Neutrophil (primary cell): ENCODE data around the gene CD160.
"Not testable (repeated sequence)": the region's sequence is repeated elsewhere in the genome, so short reads cannot be mapped to it uniquely, and the experiment has no call there.

Experiments
- H3K27ac ChIP-seq: fragments of 200-600 bp; sonication (generic); 2 replicates; pipeline ENCODE4 v1.5.1; 2016; ENCODE audit warnings: mild to moderate bottlenecking, moderate library complexity
- H3K27me3 ChIP-seq: fragments of 200-600 bp; sonication (generic); 2 replicates; pipeline ENCODE4 v1.6.0; 2016; ENCODE audit warnings: mild to moderate bottlenecking
- H3K36me3 ChIP-seq: fragments of 200-600 bp; sonication (generic); 2 replicates; pipeline ENCODE4 v1.5.1; 2017
- H3K4me1 ChIP-seq, 2 experiments: fragments of 200-600 bp in 1 of 2; sonication (generic) in 1 of 2; 1 replicate in 1 of 2; 2 replicates in 1 of 2; pipeline versions ENCODE4 v1.5.1 to v1.6.1; 2013 to 2016; ENCODE audit warnings: low read depth in 1 of 2, low read length in 1 of 2, mild to moderate bottlenecking in 1 of 2, moderate library complexity in 1 of 2; ENCODE audit not compliant: control insufficient read depth in 1 of 2, insufficient read depth in 1 of 2
- H3K4me3 ChIP-seq, 2 experiments: fragments of 200-600 bp in 1 of 2; sonication (generic) in 1 of 2; 1 replicate in 1 of 2; 2 replicates in 1 of 2; pipeline ENCODE4 v1.5.1; 2013 to 2016; ENCODE audit warnings: low read depth in 1 of 2, low read length in 1 of 2, mild to moderate bottlenecking in 1 of 2, moderate library complexity in 1 of 2
- H3K9me3 ChIP-seq: fragments of 200-600 bp; sonication (generic); 2 replicates; pipeline ENCODE4 v1.5.1; 2016
- CTCF ChIP-seq: fragments of 200-600 bp; sonication (generic); IDR thresholded peaks from 2 replicates; pipeline ENCODE4 v1.5.1; 2016; ENCODE audit warnings: antibody characterized with exemption

CD160 gene

GRCh38 chr1:145719230-145720079 is at the start of gene CD160:
Gene CD160 (plus strand): TSS chr1:145719499. CDS start chr1:145728328, 8,829 bp downstream.
- Histone ChIP-seq H3K27me3 (peaks cover 29% of the 10 kb centered on the region), H3K4me1 (peaks cover 6 to 11% of the 10 kb centered on the region in 2 experiments), H3K4me3 (no peak within 1 kb of the TSS), H3K9me3 (no peaks in the 10 kb centered on the region), H3K36me3 (no peaks in the 10 kb centered on the region), H3K27ac (no peak within 1 kb of the TSS)
- TF ChIP-seq CTCF = no peak

GRCh38 chr1:145670995-145671745 is 48.1 kb upstream of the CD160 start:
- not testable (repeated sequence) for H3K4me1 ChIP-seq, H3K4me3 ChIP-seq, H3K9me3 ChIP-seq, H3K36me3 ChIP-seq, H3K27me3 ChIP-seq, H3K27ac ChIP-seq

- not testable (repeated sequence) for H3K27ac ChIP-seq, H3K4me3 ChIP-seq, H3K27me3 ChIP-seq, H3K4me1 ChIP-seq, H3K9me3 ChIP-seq, H3K36me3 ChIP-seq
These were observed 46.1 kb upstream of the CD160 start for GRCh38 chr1:145673217-145673616.

GRCh38 chr1:145684858-145685257 is 34.4 kb upstream of the CD160 start:
- H3K27me3 ChIP-seq, H3K27ac ChIP-seq, H3K9me3 ChIP-seq, H3K36me3 ChIP-seq, H3K4me3 ChIP-seq, H3K4me1 ChIP-seq: not testable (repeated sequence)

- H3K9me3 ChIP-seq, H3K4me3 ChIP-seq: not testable (repeated sequence)
These were observed 33.2 kb upstream of the CD160 start for GRCh38 chr1:145686078-145686477.

GRCh38 chr1:145688328-145688727 is 31.0 kb upstream of the CD160 start:
- H3K4me3 ChIP-seq = no peak overlapping the region
- no peaks in the 10 kb centered on the region for H3K36me3 ChIP-seq
- no peaks in the 10 kb centered on the region for H3K27me3 ChIP-seq
- H3K9me3 ChIP-seq = no peaks in the 10 kb centered on the region
- no peaks in the 10 kb centered on the region for H3K4me1 ChIP-seq
- no peak overlapping the region for H3K27ac ChIP-seq
- TF ChIP-seq CTCF = no peak

More at GRCh38 chr1:145686078-145686477, 33.2 kb upstream of the CD160 start:
- not testable (repeated sequence) for H3K4me1 ChIP-seq, H3K36me3 ChIP-seq, H3K27ac ChIP-seq, H3K27me3 ChIP-seq

- Histone ChIP-seq H3K4me3 (no peak overlapping the region), H3K27me3 (no peaks in the 10 kb centered on the region), H3K36me3 (no peaks in the 10 kb centered on the region), H3K4me1 (no peaks in the 10 kb centered on the region), H3K27ac (no peak overlapping the region), H3K9me3 (no peaks in the 10 kb centered on the region)
- no peak for TF ChIP-seq CTCF
These were observed 30.4 kb upstream of the CD160 start for GRCh38 chr1:145688924-145689323.
